Effector memory CD8-positive, alpha-beta T cell (primary cell): ENCODE measurements around the gene BRSK2.

Experiments used
- ATAC-seq: fragments of 150-1000 bp; cut with Tn5 transposase; replicated peaks from 2 replicates; pipeline ENCODE4 v1.10.0; 2021; ENCODE audit warnings: mild to moderate bottlenecking, moderate library complexity
- DNase-seq, 3 experiments: peaks; one replicate each; pipeline ENCODE4 v3.0.0; 2021
- H3K27ac Mint-ChIP-seq, 2 donors: one replicate each; pipeline ENCODE4 v1.8.0; 2022; ENCODE audit warnings: mild to moderate bottlenecking in 2 of 2, mixed read lengths in 2 of 2, moderate library complexity in 2 of 2
- H3K27me3 Mint-ChIP-seq, 2 donors: one replicate each; pipeline ENCODE4 v1.8.0; 2022; ENCODE audit warnings: mixed read lengths in 2 of 2
- H3K36me3 Mint-ChIP-seq: one replicate; pipeline ENCODE4 v1.8.0; 2022; ENCODE audit warnings: mild to moderate bottlenecking, moderate library complexity, mixed read lengths; ENCODE audit not compliant: insufficient read depth
- H3K4me1 Mint-ChIP-seq, 2 donors: one replicate each; pipeline ENCODE4 v1.8.0; 2022; ENCODE audit warnings: low read depth in 2 of 2, mixed read lengths in 2 of 2
- H3K4me3 Mint-ChIP-seq, 2 donors: one replicate each; pipeline ENCODE4 v1.8.0; 2022; ENCODE audit warnings: mild to moderate bottlenecking in 2 of 2, mixed read lengths in 2 of 2, moderate library complexity in 2 of 2
- H3K9me3 Mint-ChIP-seq, 2 donors: one replicate each; pipeline ENCODE4 v1.8.0; 2022; ENCODE audit warnings: mixed read lengths in 2 of 2

Gene BRSK2

GRCh38 chr11:1391165-1392075 is 1.7 kb downstream of the BRSK2 start:
- no peak for ATAC-seq

GRCh38 chr11:1392111-1392510 is 2.4 kb downstream of the BRSK2 start:
- no peak for ATAC-seq
- Mint-ChIP-seq H3K27ac (no peak overlapping the region), H3K4me1 (peaks cover 10 to 11% of the 10 kb centered on the region in 2 donors), H3K36me3 (no peaks in the 10 kb centered on the region), H3K4me3 (peak overlapping the region in 1 of 2 donors; percentile 24), H3K9me3 (no peaks in the 10 kb centered on the region), H3K27me3 (peaks cover 26 to 29% of the 10 kb centered on the region in 2 donors)
- DNase-seq: no peak

More at GRCh38 chr11:1391165-1392075, 1.7 kb downstream of the BRSK2 start:
- DNase-seq: no peak
- Mint-ChIP-seq H3K9me3 (no peaks in the 10 kb centered on the region), H3K4me1 (peaks cover 11% of the 10 kb centered on the region in 2 donors), H3K4me3 (peak overlapping the region; percentile 46 to 53), H3K27ac (no peak overlapping the region), H3K36me3 (no peaks in the 10 kb centered on the region), H3K27me3 (peaks cover 26 to 29% of the 10 kb centered on the region in 2 donors)

DNA sequence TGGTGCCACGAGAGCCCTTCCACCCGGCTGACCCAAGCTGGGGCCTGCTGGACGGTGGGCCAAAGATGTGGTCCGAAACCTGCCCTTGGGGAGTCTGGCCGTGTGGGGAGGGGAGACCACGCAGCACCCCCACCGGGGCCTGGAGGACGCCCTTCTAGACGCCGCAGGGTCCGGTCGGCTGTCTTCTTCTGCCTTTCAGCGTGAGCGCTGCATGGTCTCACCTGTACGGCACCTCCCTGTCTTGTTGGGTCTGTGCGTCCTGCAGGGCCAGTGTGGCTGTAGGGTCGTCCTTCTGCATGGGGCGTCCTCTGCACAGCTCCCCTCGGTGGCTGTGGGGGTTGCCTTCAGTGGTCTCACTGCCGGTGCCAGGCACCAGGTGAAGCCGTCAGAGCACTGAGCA is 2.8 kb downstream of the BRSK2 start:
- Mint-ChIP-seq H3K36me3 (no peaks in the 10 kb centered on the region), H3K9me3 (no peaks in the 10 kb centered on the region), H3K27me3 (peaks cover 26 to 29% of the 10 kb centered on the region in 2 donors), H3K27ac (no peak overlapping the region), H3K4me1 (peaks cover 6 to 11% of the 10 kb centered on the region in 2 donors), H3K4me3 (peak overlapping the region in 1 of 2 donors; percentile 24)
- no peak for DNase-seq
- ATAC-seq: no peak

- no peak overlapping the region for H3K27ac Mint-ChIP-seq
- H3K4me3 Mint-ChIP-seq: no peak overlapping the region
- ATAC-seq: no peak
- H3K36me3 Mint-ChIP-seq: no peaks in the 10 kb centered on the region
- H3K4me1 Mint-ChIP-seq: peaks cover 4 to 11% of the 10 kb centered on the region in 2 donors
- DNase-seq: no peak
- peaks cover 26 to 29% of the 10 kb centered on the region in 2 donors for H3K27me3 Mint-ChIP-seq
- H3K9me3 Mint-ChIP-seq: no peaks in the 10 kb centered on the region
Measured at GRCh38 chr11:1393038-1393710, 3.4 kb downstream of the BRSK2 start.

- DNase-seq (no peak), ATAC-seq (no peak)
- no peaks in the 10 kb centered on the region for H3K36me3 Mint-ChIP-seq
- no peaks in the 10 kb centered on the region for H3K9me3 Mint-ChIP-seq
- peaks cover 0 to 5% of the 10 kb centered on the region in 2 donors for H3K4me1 Mint-ChIP-seq
- H3K4me3 Mint-ChIP-seq: no peak overlapping the region
- H3K27me3 Mint-ChIP-seq: peaks cover 26 to 31% of the 10 kb centered on the region in 2 donors
- H3K27ac Mint-ChIP-seq: no peak overlapping the region
Measured at GRCh38 chr11:1394936-1395772, 5.4 kb downstream of the BRSK2 start.

DNA sequence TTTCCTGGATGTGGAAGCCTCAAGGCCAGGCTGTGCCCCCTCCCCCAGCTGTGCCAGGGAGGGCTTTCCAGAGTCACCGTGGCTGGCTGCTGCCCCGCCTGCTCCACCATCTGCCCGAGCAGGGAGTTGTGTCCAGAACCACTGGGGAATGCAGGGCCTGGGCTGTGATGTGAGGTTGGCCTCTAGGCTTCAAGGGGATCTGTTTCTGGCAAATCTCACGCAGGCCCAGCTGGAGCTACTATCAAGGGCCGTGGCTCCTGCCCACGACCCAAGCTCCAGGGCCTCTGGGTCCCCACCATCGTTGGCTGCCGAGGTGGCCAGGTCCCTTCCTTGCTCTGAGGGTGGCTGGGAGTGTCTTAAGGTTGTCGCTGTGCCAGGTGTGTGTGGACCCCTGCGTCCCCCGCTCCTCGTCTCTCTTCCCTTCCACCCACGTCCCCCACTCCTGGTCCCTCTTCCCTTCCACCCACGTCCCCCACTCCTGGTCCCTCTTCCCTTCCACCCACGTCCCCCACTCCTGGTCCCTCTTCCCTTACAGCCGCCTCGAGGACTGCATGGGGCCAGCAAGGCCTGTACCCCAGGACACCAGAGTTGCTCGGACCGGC is 6.1 kb downstream of the BRSK2 start:
- Mint-ChIP-seq H3K4me3 (no peak overlapping the region), H3K4me1 (peaks cover 0 to 5% of the 10 kb centered on the region in 2 donors), H3K36me3 (no peaks in the 10 kb centered on the region), H3K9me3 (no peaks in the 10 kb centered on the region), H3K27me3 (peaks cover 26 to 39% of the 10 kb centered on the region in 2 donors), H3K27ac (no peak overlapping the region)
- ATAC-seq (no peak), DNase-seq (no peak)

DNA sequence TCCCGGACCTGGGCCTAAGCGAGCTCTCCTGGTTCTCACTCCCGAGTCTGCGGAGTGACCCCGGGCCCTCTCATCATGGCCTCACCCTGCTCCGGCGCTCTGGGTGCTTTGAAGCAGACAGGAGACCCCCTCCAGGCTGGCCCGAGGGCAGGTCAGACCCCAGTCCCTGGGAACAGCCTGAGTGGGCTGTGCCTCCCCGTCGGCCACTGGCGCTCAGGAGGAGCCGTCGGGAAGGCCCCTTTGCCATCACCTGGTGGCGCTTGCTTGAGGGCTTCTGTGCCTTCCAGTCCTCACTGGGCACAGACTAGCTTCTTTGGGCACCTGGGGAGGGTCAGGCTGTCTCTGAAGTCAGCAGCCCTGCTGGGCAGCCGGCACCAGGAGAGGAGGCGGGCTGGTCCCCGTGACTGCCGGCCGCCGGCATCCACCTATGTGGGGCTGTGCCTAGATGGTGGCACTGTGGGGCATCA is 6.7 kb downstream of the BRSK2 start:
- no peak for ATAC-seq
- Mint-ChIP-seq H3K9me3 (no peaks in the 10 kb centered on the region), H3K4me3 (no peak overlapping the region), H3K27ac (no peak overlapping the region), H3K27me3 (peaks cover 28 to 39% of the 10 kb centered on the region in 2 donors), H3K36me3 (no peaks in the 10 kb centered on the region), H3K4me1 (peaks cover 2% of the 10 kb centered on the region in 2 donors)
- no peak for DNase-seq

DNA sequence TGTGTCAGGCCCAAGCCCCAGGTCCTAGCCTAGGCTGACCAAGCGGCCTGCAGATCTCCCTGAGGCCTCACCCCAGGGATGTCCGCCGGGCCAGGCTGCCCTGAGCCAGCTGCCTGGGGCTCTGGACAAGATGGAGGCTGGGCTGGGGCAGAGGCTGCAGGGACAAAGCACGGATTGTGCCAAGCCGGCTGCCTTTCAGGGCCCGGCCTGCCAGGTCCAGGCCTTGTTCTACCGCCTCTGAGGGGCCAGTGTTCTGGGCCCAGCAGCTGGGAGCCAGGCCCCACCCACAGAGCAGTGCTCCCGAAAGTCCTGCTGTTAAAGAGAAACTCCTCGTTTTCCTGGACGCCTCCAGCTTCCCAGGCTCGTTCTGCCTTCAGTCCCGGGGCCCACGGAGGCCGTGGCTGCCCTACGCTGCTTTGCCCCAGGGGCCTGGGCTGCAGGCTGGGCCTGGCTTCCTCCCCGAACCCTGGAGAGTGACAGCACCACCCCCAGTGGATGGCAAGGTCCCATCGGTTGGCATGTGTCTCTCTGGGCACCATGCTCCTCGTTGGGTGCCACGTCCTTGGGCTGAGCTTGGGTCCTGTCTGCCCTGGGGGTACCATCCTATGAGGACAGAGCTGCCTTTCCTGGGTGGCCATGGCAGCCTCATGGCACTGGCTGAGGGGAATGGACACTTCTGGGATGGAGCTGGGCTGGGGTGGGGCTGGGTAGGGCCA is 7.6 kb downstream of the BRSK2 start:
- no peak for ATAC-seq

DNA sequence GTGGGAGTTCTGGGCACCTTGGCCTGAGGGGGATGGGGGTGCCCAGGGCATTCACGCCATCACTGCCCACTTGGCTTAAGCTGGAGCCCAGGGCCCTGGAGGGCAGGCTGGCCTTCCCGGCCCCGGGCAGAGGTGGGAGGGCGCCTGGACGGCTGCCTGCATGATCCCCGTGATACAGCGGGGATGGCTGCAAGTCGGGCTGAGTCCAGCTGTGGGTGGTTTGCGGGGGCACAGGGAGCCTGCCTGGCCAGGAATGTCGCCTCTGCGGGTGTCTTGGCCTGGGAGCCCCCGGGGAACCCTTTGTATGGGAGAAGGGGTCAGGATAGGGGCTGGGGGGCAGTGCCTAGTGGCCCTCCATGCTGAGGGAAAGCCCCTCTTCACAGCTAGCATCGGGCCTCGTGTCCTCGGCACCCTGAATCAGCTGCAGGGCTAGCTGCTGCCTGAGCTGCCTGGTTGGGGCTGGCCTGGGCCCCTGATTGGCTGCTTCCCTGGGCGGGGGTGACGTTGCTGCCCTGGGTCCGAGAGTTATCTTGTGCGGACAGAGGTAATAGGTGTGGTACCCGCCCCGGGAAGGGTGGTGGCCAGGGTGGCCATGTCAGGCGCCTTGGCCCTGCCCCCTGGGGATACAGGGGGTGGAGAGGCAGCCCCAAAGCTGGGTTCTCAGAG is 8.3 kb downstream of the BRSK2 start:
- DNase-seq (no peak), ATAC-seq (no peak)
- Mint-ChIP-seq H3K36me3 (no peaks in the 10 kb centered on the region), H3K27me3 (peaks cover 14 to 26% of the 10 kb centered on the region in 2 donors), H3K4me3 (no peak overlapping the region), H3K4me1 (peaks cover 0 to 2% of the 10 kb centered on the region in 2 donors), H3K9me3 (no peaks in the 10 kb centered on the region), H3K27ac (no peak overlapping the region)

More for the DNA sequence above, 7.6 kb downstream of the BRSK2 start:
- DNase-seq: no peak
- no peak overlapping the region for H3K4me3 Mint-ChIP-seq
- peaks cover 20 to 33% of the 10 kb centered on the region in 2 donors for H3K27me3 Mint-ChIP-seq
- H3K9me3 Mint-ChIP-seq: no peaks in the 10 kb centered on the region
- H3K36me3 Mint-ChIP-seq: no peaks in the 10 kb centered on the region
- no peak overlapping the region for H3K27ac Mint-ChIP-seq
- peaks cover 0 to 2% of the 10 kb centered on the region in 2 donors for H3K4me1 Mint-ChIP-seq

DNA sequence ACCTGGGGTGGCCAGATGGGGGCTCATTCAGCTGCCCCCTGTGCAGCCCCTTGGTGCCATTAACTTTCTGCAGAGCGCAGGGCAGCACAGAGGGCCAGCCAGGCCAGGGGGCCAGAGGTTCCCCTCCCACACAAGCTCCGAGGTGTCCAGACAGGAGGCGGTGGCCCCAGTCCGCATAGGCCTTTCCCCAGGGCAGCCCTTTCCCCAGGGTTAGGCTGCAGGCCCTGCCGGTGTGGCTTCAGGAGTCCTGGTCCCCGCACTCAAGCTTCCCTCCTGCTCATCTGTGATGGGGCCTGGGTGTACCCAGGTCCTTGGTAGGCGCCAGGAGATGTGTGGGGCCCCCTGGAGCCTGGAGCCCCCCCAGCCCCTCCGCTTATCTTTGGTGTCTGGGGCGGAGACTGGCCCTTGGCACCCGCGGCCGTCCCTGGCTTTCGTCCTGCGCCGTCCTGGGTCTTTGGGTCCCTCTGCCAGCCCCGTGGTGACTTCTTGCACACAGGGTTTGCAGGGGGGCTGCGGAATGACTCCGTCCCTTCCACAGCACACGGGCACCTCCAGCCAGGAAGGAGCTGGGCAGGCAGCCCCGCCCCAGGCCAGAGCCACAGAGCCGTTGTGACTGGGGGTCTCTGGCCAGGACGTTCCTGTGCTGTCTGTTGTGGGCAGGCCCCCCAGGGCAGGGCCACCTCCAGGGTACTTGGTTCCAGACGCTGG is 8.9 kb downstream of the BRSK2 start:
- H3K36me3 Mint-ChIP-seq: no peaks in the 10 kb centered on the region
- DNase-seq (no peak), ATAC-seq (no peak)
- H3K27me3 Mint-ChIP-seq: peaks cover 7 to 19% of the 10 kb centered on the region in 2 donors
- H3K27ac Mint-ChIP-seq: no peak overlapping the region
- H3K4me1 Mint-ChIP-seq: peaks cover 0 to 2% of the 10 kb centered on the region in 2 donors
- H3K9me3 Mint-ChIP-seq: no peaks in the 10 kb centered on the region
- H3K4me3 Mint-ChIP-seq: no peak overlapping the region

GRCh38 chr11:1399386-1400316 is 9.9 kb downstream of the BRSK2 start:
- ATAC-seq (no peak), DNase-seq (no peak)
- H3K27me3 Mint-ChIP-seq: peaks cover 7 to 19% of the 10 kb centered on the region in 2 donors
- no peak overlapping the region for H3K27ac Mint-ChIP-seq
- H3K36me3 Mint-ChIP-seq: no peaks in the 10 kb centered on the region
- no peaks in the 10 kb centered on the region for H3K9me3 Mint-ChIP-seq
- no peak overlapping the region for H3K4me3 Mint-ChIP-seq
- peaks cover 0 to 2% of the 10 kb centered on the region in 2 donors for H3K4me1 Mint-ChIP-seq
